Heart right ventricle (tissue), 16 donors: Measurements from ENCODE around the gene PCCB. TPM values are rescaled to one million over a fixed set of nuclear protein-coding genes. Genes with fewer than 3 reads are reported as not detected.

Source experiments
- ATAC-seq, 8 donors: fragments of 200-7000 bp; cut with Tn5 transposase; one replicate each; pipeline ENCODE4 v1.9.1; 2020; ENCODE audit warnings: mild to moderate bottlenecking in 8 of 8, moderate library complexity in 8 of 8, moderate number of reproducible peaks in 1 of 8
- DNase-seq, 2 donors: peaks; one replicate each; pipeline ENCODE4 v3.0.0-alpha.2; 2020
- H3K27ac ChIP-seq, 10 donors: fragments of 200-600 bp; sonication (generic) in 2 of 10; one replicate each; pipeline versions ENCODE4 v1.5.0 to v1.8.0; 2020 to 2022; ENCODE audit warnings: mild to moderate bottlenecking in 3 of 10
- H3K27me3 ChIP-seq, 7 donors: fragments of 200-600 bp; one replicate each; pipeline ENCODE4 v1.8.0; 2021 to 2022; ENCODE audit warnings: mild to moderate bottlenecking in 2 of 7
- H3K36me3 ChIP-seq, 9 donors: fragments of 200-600 bp; sonication (generic) in 1 of 9; one replicate each; pipeline versions ENCODE4 v1.5.0 to v1.8.0; 2020 to 2022; ENCODE audit warnings: mild to moderate bottlenecking in 2 of 9
- H3K4me1 ChIP-seq, 9 donors: fragments of 200-600 bp; sonication (generic) in 1 of 9; one replicate each; pipeline versions ENCODE4 v1.5.0 to v1.8.0; 2020 to 2022; ENCODE audit warnings: mild to moderate bottlenecking in 4 of 9
- H3K4me3 ChIP-seq, 10 donors: fragments of 200-600 bp; sonication (generic) in 2 of 10; one replicate each; pipeline versions ENCODE4 v1.5.0 to v1.8.0; 2020 to 2022; ENCODE audit warnings: mild to moderate bottlenecking in 7 of 10, moderate library complexity in 2 of 10
- H3K9me3 ChIP-seq, 11 donors: fragments of 200-600 bp in 10 of 11; sonication (generic) in 2 of 11; one replicate each; pipeline versions ENCODE4 v1.5.0 to v1.8.0; 2013 to 2022; ENCODE audit warnings: mild to moderate bottlenecking in 2 of 11, control low read depth in 1 of 11, moderate library complexity in 1 of 11
- WGBS, 2 donors: extraction: QIAGEN DNeasy Blood & Tissue Kit; methylation state at CpG; one replicate each; pipeline ENCODE4 v1.1.7; 2013; ENCODE audit warnings: inconsistent platforms in 1 of 2; 5-methylcytosine and 5-hydroxymethylcytosine counted together
- intact Hi-C, 10 donors: fragments of 100-400 bp; cut with DNase I; formaldehyde crosslinking; loops; one replicate each; pipeline versions ENCODE4 v1.11.1 to v1.14.2; 2022
- polyA plus RNA-seq, 2 donors: library from polyadenylated mRNA; stranded (reverse); fragments of 200-250 nt; gene quantifications; one replicate each; pipeline ENCODE4 v1.2.3, GENCODE V29; 2013
- total RNA-seq, 10 donors: library from RNA; stranded (reverse); fragmentation: NEBNext Ultra II Directional in 3 of 10; extraction: Animal tissue kit (Norgen Biotek cat#: 25700) in 3 of 10; gene quantifications; one replicate each; pipeline versions ENCODE4 v1.2.1 to v1.2.4, GENCODE V29; 2021 to 2023
- TF ChIP-seq, protein P1 (sequence below), 9 donors: fragments of 200-600 bp; sonication (generic) in 2 of 9; IDR thresholded peaks; one replicate each; pipeline versions ENCODE4 v1.5.0 to v1.8.0; 2021 to 2022; ENCODE audit warnings: antibody characterized with exemption in 9 of 9, mild to moderate bottlenecking in 5 of 9, moderate library complexity in 1 of 9
- donor health status: Arrhythmogenic right ventricular cardiomyopathy.
- donor health status: ischemic (EF 13 %, LVEDD 7.1; RV severe dilation, severe dysfunction).
- donor health status: healthy with polysubstance abuse.
- donor health status: DM: no; HTN: yes; CAD: no.
- donor health status: DM: no; HTN: no; CAD: no.
- donor health status: ischemic (EF 25% LVEDD 6.9; RV normal size, moderate dysfunction).
- donor health status: ischemic (EF 25% LVEDD 5.7; RV mildly dilated, moderate dysfunction).
- donor health status: healthy.
- donor health status: DM: yes; HTN: yes; CAD: no.
- donor health status: Ischemic cardiomyopathy.
- donor health status: ischemic (EF 35%, LVEDD 5.7; RV mildly dilated, moderate dysfunction).
- donor health status: nonischemic (EF 11% LVEDD 7.7; RV severe dilation, severe dysfunction).
- donor health status: DM: yes; HTN: yes; CAD: no.
- donor health status: PGD.
- donor health status: ischemic (EF 29% LVEDD 5.4; RV normal size, mild dysfunction).
- donor health status: nonischemic (EF 23%, LVEDD 6.1; RV moderate dilation, normal function).

The PCCB gene
- total and polyA plus RNA-seq, 12 donors: 17.2 to 163 (median 116) TPM

DNA sequence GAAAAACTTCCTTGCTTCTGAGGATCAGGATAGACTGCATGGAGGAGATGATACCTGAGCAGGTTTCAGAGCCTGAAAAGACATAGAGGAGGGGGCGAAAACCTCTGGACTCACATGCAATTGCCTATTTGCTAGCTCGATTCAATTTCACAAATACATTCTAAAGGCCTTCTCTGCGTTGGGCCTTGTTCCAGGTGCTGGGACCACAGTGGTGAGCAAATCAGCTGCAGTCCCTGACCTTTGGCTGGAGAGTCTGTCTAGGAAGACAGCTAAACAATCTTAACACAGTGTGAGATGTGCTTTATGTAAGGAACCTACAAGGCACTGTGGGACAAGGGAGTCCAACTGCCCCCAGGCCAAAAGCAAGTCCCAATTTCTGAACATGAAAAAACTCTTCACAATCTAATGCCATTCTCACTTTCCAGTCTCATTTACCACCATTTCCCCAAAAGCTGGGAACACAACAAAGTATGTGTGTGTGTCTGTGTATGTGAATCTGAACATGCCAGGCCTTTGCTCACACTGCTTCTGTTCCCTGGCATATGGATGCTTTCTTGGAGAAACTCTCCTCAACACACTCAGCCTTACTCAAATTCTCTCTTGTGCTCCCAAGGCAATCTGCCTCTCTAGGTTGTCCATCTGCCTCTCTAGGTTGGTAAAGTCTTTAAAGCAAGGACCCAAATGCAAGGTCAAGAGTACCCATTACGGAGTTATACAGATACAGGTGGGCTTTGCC, 2.1 kb upstream of the PCCB start:
- peaks cover 0 to 23% (median 14%) of the 10 kb centered on the region in 9 donors for H3K4me1 ChIP-seq
- intact Hi-C loops: loop anchor here in 2 of 10 donors (5.0 to 10.0 kb wide), 2 partner anchors 51 to 163 kb away; partner anchors contain the start of gene MSL2 (in 1 of the 2)
- no peaks in the 10 kb centered on the region for H3K27me3 ChIP-seq
- WGBS, 2 donors: 90 to 95% methylated on average over 4 of the region's 4 CpGs
- ATAC-seq: no peak
- no peaks in the 10 kb centered on the region for H3K9me3 ChIP-seq
- TF ChIP-seq, protein P1, sequence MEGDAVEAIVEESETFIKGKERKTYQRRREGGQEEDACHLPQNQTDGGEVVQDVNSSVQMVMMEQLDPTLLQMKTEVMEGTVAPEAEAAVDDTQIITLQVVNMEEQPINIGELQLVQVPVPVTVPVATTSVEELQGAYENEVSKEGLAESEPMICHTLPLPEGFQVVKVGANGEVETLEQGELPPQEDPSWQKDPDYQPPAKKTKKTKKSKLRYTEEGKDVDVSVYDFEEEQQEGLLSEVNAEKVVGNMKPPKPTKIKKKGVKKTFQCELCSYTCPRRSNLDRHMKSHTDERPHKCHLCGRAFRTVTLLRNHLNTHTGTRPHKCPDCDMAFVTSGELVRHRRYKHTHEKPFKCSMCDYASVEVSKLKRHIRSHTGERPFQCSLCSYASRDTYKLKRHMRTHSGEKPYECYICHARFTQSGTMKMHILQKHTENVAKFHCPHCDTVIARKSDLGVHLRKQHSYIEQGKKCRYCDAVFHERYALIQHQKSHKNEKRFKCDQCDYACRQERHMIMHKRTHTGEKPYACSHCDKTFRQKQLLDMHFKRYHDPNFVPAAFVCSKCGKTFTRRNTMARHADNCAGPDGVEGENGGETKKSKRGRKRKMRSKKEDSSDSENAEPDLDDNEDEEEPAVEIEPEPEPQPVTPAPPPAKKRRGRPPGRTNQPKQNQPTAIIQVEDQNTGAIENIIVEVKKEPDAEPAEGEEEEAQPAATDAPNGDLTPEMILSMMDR (IDR thresholded peaks at IDR 0.05): no peak
- no peak for DNase-seq
- no peak overlapping the region for H3K27ac ChIP-seq
- no peaks in the 10 kb centered on the region for H3K36me3 ChIP-seq
- H3K4me3 ChIP-seq: no peak overlapping the region

DNA sequence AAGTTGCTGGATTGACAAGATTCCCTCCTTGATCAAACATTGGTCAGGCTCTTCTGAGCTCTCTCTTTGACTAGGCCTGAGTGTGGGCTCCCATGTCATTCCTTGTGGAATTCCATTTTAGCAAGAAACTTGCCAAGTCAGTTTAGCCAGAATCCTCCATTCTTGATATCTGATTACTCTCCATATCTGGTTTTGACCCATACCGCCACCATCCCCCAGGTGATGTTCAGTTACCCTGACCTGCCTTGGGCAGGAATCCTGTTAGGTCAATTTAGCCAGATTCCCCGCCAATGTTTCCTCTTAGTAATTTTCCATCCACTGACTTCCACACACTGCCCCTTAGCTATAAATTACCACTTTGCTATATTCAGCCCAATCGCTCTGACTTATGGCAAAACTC, 1.0 kb upstream of the PCCB start:
- ATAC-seq (no peak), DNase-seq (no peak)
- Histone ChIP-seq H3K4me3 (no peak overlapping the region), H3K36me3 (no peaks in the 10 kb centered on the region), H3K27me3 (no peaks in the 10 kb centered on the region), H3K9me3 (no peaks in the 10 kb centered on the region), H3K27ac (no peak overlapping the region), H3K4me1 (peaks cover 0 to 23% (median 14%) of the 10 kb centered on the region in 9 donors)
- intact Hi-C loops: loop anchor here in 2 of 10 donors (5.0 to 10.0 kb wide), 2 partner anchors 52 to 164 kb away; partner anchors contain the start of gene MSL2 (in 1 of the 2)
- WGBS, 2 donors: 98 to 100% methylated on average over 3 of the region's 3 CpGs
- TF ChIP-seq, protein P1 (IDR thresholded peaks at IDR 0.05): no peak

DNA sequence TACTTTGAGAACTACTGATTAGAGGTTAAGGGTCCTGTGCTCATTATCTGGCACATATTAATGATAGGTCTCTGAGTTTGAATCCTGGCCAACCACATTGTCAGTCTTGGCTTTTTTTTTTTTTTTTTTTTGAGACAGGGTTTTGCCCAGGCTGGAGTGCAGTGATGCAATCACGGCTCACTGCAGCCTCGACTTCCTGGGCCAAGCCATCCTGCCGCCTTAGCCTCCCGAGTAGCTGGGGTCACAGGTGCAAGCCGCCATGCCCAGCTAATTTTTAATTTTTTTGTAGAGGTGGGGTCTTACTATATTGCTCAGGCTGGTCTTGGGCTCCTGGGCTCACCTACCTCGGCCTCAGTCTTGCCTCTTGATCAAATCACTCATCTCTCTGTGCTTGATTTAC, 547 bp upstream of the PCCB start:
- DNase-seq: no peak
- Histone ChIP-seq H3K4me3 (peak overlapping the region in 9 of 10 donors; percentile 47 to 82 (median 71)), H3K9me3 (no peaks in the 10 kb centered on the region), H3K36me3 (no peaks in the 10 kb centered on the region), H3K4me1 (peaks cover 0 to 23% (median 14%) of the 10 kb centered on the region in 9 donors), H3K27ac (peak overlapping the region; percentile 66 to 95 (median 91)), H3K27me3 (no peaks in the 10 kb centered on the region)
- TF ChIP-seq, protein P1 (IDR thresholded peaks at IDR 0.05): no peak
- ATAC-seq: no peak
- 84 to 91% methylated on average over 6 of the region's 6 CpGs for WGBS, 2 donors
- intact Hi-C loops: loop anchor here in 2 of 10 donors (5.0 to 10.0 kb wide), 2 partner anchors 52 to 165 kb away; partner anchors contain the start of gene MSL2 (in 1 of the 2)

DNA sequence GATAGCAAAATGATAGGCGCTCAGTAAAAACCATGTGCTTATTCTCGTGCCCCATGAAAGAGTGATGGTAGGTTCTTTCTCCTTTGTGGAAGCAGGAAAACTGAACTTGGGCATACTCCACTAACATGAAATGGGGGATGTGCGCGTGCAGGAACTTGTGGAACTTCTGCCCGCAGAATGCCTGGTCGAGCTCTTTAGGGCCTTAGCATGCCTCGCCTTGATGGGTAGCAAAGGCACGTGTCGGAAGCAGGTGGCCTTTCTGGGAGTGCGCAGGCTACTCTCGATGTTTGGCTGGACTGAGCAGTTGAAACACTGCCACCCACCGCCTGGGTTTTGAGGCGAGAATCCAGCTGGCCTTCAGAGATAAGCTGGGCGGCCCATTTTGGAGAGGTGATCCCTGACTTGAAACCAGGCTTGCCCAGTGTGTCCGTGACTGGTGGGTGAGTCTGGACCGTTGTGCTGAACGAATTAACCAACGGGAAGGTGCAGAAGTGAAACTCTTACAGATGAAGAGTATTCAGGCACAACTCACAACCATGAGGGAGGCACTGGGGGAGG, 842 bp downstream of the PCCB start:
- TF ChIP-seq, protein P1 (IDR thresholded peaks at IDR 0.05): peak in 4 of 9 donors; percentile 5 to 46 (median 41)

More for the DNA sequence above, 842 bp downstream of the PCCB start:
- DNase-seq (peak; percentile 51 to 71), ATAC-seq (peak; percentile 26 to 83 (median 67))
- Histone ChIP-seq H3K4me1 (peaks cover 0 to 23% (median 14%) of the 10 kb centered on the region in 9 donors), H3K27me3 (no peaks in the 10 kb centered on the region), H3K36me3 (peaks cover 0 to 6% (median 0%) of the 10 kb centered on the region in 9 donors), H3K9me3 (no peaks in the 10 kb centered on the region), H3K27ac (peak overlapping the region in 9 of 10 donors; percentile 81 to 95 (median 91)), H3K4me3 (peak overlapping the region; percentile 29 to 82 (median 70))
- intact Hi-C loops: loop anchor here in 9 of 10 donors (1.0 to 10.0 kb wide), 10 partner anchors 54 to 504 kb away; partner anchors contain the start of genes MSL2 (in 4 of the 9) and STAG1 (in 2 of the 9)
- WGBS, 2 donors: 7 to 9% methylated on average over 18 of the region's 18 CpGs
